HG02852 (cell line): ENCODE results near the gene ZNF503.

ENCODE experiments used
- ATAC-seq: cut with Tn5 transposase; IDR thresholded peaks from one replicate; pipeline ENCODE4 v1.9.1; 2021; ENCODE audit warnings: mild to moderate bottlenecking, moderate library complexity; ENCODE audit not compliant: unreplicated experiment

ZNF503 gene

GRCh38 chr10:75358132-75358531 is 43.4 kb downstream of the ZNF503 start:
- ATAC-seq: no peak

DNA sequence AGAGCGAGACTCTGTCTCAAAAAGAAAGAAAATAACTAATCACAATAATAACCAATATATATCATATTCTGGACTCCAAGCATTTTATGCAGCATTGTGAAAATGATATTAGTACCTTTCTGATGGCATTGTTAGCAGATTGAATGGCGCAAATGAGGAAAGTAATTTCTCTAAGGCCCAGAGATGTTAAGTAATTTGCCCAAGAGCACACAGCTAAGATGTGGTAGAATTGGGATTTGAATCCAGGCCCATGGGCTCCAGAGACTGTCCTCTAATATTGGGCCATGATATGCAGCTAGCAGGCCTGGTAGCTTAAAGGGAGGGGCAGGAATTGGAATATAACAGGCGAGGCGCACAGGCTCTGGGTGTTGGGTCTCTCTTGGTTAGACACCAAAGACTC is 44.1 kb downstream of the ZNF503 start:
- ATAC-seq: no peak

DNA sequence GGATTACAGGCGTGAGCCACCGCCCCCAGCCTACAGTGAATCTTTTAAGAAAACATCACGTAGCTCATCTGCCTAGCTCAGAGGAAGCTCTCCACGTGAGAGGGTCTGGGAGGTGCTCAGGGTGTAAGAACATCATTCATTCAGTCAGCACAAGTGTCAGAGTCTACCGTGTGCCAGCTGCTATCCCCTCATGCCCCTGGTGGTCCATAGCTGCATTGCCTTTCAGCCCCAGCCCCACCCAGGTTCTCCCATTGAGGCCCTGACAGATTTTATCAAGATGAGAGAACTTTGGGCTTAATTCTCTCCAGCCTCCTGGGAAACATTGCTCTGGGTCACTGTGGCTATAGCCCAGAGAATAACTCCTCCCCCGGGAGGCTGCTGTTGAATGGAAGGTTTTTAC is 45.1 kb downstream of the ZNF503 start:
- ATAC-seq: no peak

- no peak for ATAC-seq
These were observed 45.9 kb downstream of the ZNF503 start for GRCh38 chr10:75355706-75356105.

DNA sequence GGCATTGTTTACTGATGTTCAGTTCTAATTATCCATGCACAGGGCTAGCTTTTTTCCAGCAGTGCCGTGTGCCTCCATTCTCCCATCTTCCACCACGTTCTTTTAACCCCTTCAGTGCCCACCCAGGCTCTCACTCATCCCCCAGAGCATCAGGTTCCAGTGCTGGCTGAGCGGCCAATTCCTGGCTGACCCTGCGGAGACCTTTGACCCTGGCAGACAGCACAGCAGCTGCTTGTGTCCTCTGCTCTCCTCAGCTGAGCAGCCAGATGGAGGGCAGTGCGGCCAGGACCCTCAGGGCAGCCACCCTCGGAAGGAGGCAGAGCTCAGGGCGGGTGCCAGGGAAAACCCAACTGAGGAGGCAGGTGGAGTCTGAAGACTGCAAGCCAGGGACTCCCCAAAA is 48.4 kb downstream of the ZNF503 start:
- ATAC-seq: no peak

DNA sequence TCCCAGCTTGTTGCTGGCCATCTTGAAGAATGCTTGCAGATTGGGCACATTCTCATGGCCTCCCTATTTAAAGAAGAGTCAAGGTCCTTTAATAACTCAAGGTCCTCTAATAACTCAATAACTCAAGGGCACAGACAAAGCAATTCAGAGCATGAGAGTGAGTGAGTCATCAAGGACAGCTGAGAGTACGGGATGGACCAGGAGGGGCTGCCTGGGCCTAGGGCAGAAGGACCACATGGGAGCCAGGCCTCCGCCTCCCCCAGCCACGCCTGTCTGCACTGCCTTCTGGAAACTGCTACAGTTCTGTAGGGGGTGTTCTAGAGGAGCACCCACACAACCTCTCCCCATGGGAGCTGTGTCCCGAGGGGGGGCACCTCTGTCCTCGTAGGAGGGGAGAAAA is 48.9 kb downstream of the ZNF503 start:
- no peak for ATAC-seq

DNA sequence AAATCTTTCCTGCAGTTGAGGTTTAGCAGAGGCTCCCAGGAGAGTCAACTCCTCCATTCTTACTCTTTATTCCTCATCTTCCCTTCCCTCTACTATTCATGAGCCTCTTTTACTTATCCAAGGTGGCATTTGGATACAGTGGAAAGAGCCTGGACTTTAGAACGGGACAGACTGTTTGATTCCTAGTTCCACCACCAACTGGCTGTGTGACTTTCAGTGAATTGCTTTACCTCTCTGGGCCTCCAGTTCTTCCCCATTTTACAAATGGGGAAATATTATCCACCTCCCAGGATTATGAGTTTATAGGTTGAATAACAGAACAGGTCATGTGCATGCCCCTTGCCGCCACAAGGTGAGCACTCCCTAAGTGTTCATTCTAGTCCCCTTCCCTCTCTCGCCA is 49.9 kb downstream of the ZNF503 start:
- ATAC-seq: no peak

- no peak for ATAC-seq
These were observed 50.8 kb downstream of the ZNF503 start for GRCh38 chr10:75350791-75351190.
